NCI-H1105 treated with DMSO at 0.1 percent for 48 hours (cell line): ENCODE results near the gene CLEC17A.

Source experiments
- DNase-seq: peaks from one replicate; lab custom pipeline; 2025; lab: John Stamatoyannopoulos, UW

The CLEC17A gene

GRCh38 chr19:14654786-14655560 lies 72.1 kb downstream of the CLEC17A start:
- DNase-seq: no peak

- DNase-seq: no peak
Measured at GRCh38 chr19:14655726-14656125, 72.8 kb downstream of the CLEC17A start.

- no peak for DNase-seq
Measured at GRCh38 chr19:14659874-14660489, 77.1 kb downstream of the CLEC17A start.

- DNase-seq: no peak
Measured at GRCh38 chr19:14661372-14661924, 78.6 kb downstream of the CLEC17A start.
